Endothelial cell of umbilical vein (primary cell): ENCODE measurements around the gene CABLES1. TPM values are rescaled to one million over a fixed set of nuclear protein-coding genes. Genes with fewer than 3 reads are reported as not detected.

Source experiments
- BruUV-seq: library from RNA; stranded (reverse); fragments of 400-500 nt; replicated peaks from 2 replicates; lab custom pipeline; 2021; lab: Mats Ljungman, UMichigan
- CTCF ChIA-PET: fragments of 300-600, 350-600 bp; sonication (Branson Sonifier 250); formaldehyde crosslinking; loops from one replicate; lab custom pipeline; 2021; ENCODE audit warnings: antibody characterized with exemption, inconsistent platforms; lab: Charles Lee
- POLR2A ChIA-PET: fragments of 300-600, 350-600 bp; sonication (Branson Sonifier 250); formaldehyde crosslinking; loops from one replicate; lab custom pipeline; 2021; ENCODE audit warnings: antibody characterized with exemption, inconsistent platforms; lab: Charles Lee
- DNase-seq: peaks from one replicate; pipeline ENCODE4 v3.0.0-alpha.2; 2011; ENCODE audit warnings: low read depth, low spot score
- FAIRE-seq: peaks from 2 replicates; lab custom pipeline; 2011; peaks lifted over from hg19 to GRCh38; lab: Jason Lieb, UNC
- H2AFZ ChIP-seq: 2 replicates; pipeline ENCODE4 v1.6.0; 2012; ENCODE audit warnings: low read depth, low read length, control low read depth, inconsistent platforms
- H3K27ac ChIP-seq: 2 replicates; pipeline ENCODE4 v1.5.1; 2011; ENCODE audit warnings: low read depth, mild to moderate bottlenecking, control low read depth, low read length, moderate library complexity; ENCODE audit not compliant: insufficient read depth
- H3K27me3 ChIP-seq, 2 experiments: 2 replicates each; pipeline versions ENCODE4 v1.6.0 to v1.6.1; 2011; ENCODE audit warnings: low read length in 2 of 2, mixed read lengths in 1 of 2; ENCODE audit not compliant: control insufficient read depth in 2 of 2, insufficient read depth in 2 of 2
- H3K36me3 ChIP-seq, 2 experiments: 2 replicates in 1 of 2; 3 replicates in 1 of 2; pipeline ENCODE4 v1.5.1; 2011; ENCODE audit warnings: low read length in 2 of 2, mild to moderate bottlenecking in 1 of 2, moderate library complexity in 1 of 2; ENCODE audit not compliant: control insufficient read depth in 2 of 2, insufficient read depth in 2 of 2; ENCODE audit errors: extremely low read depth in 1 of 2
- H3K4me1 ChIP-seq: 3 replicates; pipeline ENCODE4 v1.5.1; 2011; ENCODE audit warnings: mild to moderate bottlenecking, low read length; ENCODE audit not compliant: control insufficient read depth, insufficient read depth; ENCODE audit errors: extremely low read depth
- H3K4me2 ChIP-seq: 2 replicates; pipeline ENCODE4 v1.6.1; 2011; ENCODE audit warnings: low read length, control low read depth, mixed read lengths; ENCODE audit not compliant: insufficient read depth
- H3K4me3 ChIP-seq, 3 experiments: fragments of 200-600 bp in 1 of 3; sonication (generic), shearing (Covaris generic) in 1 of 3; replicated peaks in 1 of 3; 2 replicates each; pipeline ENCODE4 v1.5.1; 2011 to 2016; ENCODE audit warnings: control low read depth in 3 of 3, low read length in 3 of 3, mild to moderate bottlenecking in 2 of 3, inconsistent platforms in 1 of 3, low read depth in 1 of 3, moderate library complexity in 1 of 3; ENCODE audit not compliant: insufficient read depth in 1 of 3
- H3K79me2 ChIP-seq: 2 replicates; pipeline ENCODE4 v1.6.0; 2012; ENCODE audit warnings: low read length, inconsistent platforms; ENCODE audit not compliant: control insufficient read depth, insufficient read depth
- H3K9ac ChIP-seq: replicated peaks from 2 replicates; pipeline ENCODE3; 2011; ENCODE audit warnings: low read length, control low read depth; ENCODE audit not compliant: insufficient read depth; ENCODE audit errors: extremely low read depth
- H3K9me1 ChIP-seq: replicated peaks from 3 replicates; pipeline ENCODE4 v1.6.0; 2011; ENCODE audit warnings: mild to moderate bottlenecking, low read length; ENCODE audit not compliant: control insufficient read depth, insufficient read depth; ENCODE audit errors: extremely low read depth
- H3K9me3 ChIP-seq: replicated peaks from 2 replicates; pipeline ENCODE4 v1.5.1; 2012; ENCODE audit warnings: low read length, inconsistent platforms; ENCODE audit not compliant: control insufficient read depth, insufficient read depth
- H4K20me1 ChIP-seq: replicated peaks from 2 replicates; pipeline ENCODE3; 2011; ENCODE audit warnings: mild to moderate bottlenecking, low read length; ENCODE audit not compliant: control insufficient read depth, insufficient read depth; ENCODE audit errors: extremely low read depth
- CTCF ChIP-seq, 2 donors: IDR thresholded peaks; 1 replicate in 1 of 2; 2 replicates in 1 of 2; pipeline ENCODE4 v1.5.1; 2011; ENCODE audit warnings: low read length in 2 of 2, mild to moderate bottlenecking in 2 of 2, moderate library complexity in 2 of 2, control low read depth in 1 of 2, inconsistent platforms in 1 of 2, low read depth in 1 of 2; ENCODE audit not compliant: insufficient read depth in 1 of 2; ENCODE audit errors: extremely low read depth in 1 of 2
- EZH2 ChIP-seq: IDR thresholded peaks from 2 replicates; pipeline ENCODE4 v1.6.1; 2012; ENCODE audit warnings: borderline replicate concordance, low read depth, mild to moderate bottlenecking, moderate library complexity, low read length, inconsistent platforms; ENCODE audit not compliant: severe bottlenecking
- FOS ChIP-seq: IDR thresholded peaks from 2 replicates; pipeline ENCODE4 v1.6.1; 2011; ENCODE audit warnings: mild to moderate bottlenecking, low read length, moderate library complexity, borderline replicate concordance; ENCODE audit not compliant: insufficient read depth
- GATA2 ChIP-seq: IDR thresholded peaks from 2 replicates; pipeline ENCODE4 v1.7.0; 2011; ENCODE audit warnings: low read depth, mild to moderate bottlenecking, moderate library complexity, mixed read lengths, low read length; ENCODE audit not compliant: insufficient read length, insufficient read depth
- JUN ChIP-seq: IDR thresholded peaks from 2 replicates; pipeline ENCODE4 v1.6.1; 2011; ENCODE audit warnings: borderline replicate concordance, low read depth; ENCODE audit not compliant: insufficient read length, insufficient read depth
- MAX ChIP-seq: IDR thresholded peaks from 2 replicates; pipeline ENCODE4 v1.6.1; 2011; ENCODE audit not compliant: insufficient read depth, insufficient read length
- MYC ChIP-seq: IDR thresholded peaks from one replicate; pipeline ENCODE4 v1.6.1; 2011; ENCODE audit warnings: mild to moderate bottlenecking, low read depth, low read length
- POLR2A ChIP-seq: IDR thresholded peaks from 2 replicates; pipeline ENCODE4 v1.6.1; 2012; ENCODE audit warnings: low read depth, mild to moderate bottlenecking, control low read depth, low read length
- POLR2AphosphoS5 ChIP-seq: IDR thresholded peaks from 2 replicates; pipeline ENCODE4 v1.6.1; 2012; ENCODE audit warnings: low read depth, mild to moderate bottlenecking, control low read depth, low read length, moderate library complexity; ENCODE audit not compliant: insufficient read depth
- dilution Hi-C: fragments of 300-500 bp; cut with MboI; formaldehyde crosslinking; loops from one replicate; pipeline ENCODE4 v1.15.0; 2019; ENCODE audit warnings: low sequenced_read_pairs; ENCODE audit not compliant: extremely low pct_ligation_motif_present
- intact Hi-C: fragments of 100-400 bp; cut with micrococcal nuclease; formaldehyde crosslinking; loops from one replicate; pipeline ENCODE4 v1.10.0; 2022
- polyA plus RNA-seq, 4 experiments: library from polyadenylated mRNA; depleted of rRNA in 3 of 4; stranded (reverse) in 3 of 4; unstranded in 1 of 4; fragments of >200 nt; gene quantifications; 2 replicates each; pipeline versions ENCODE4 v1.2.1 to v1.2.3, GENCODE V29; 2011 to 2012; ENCODE audit warnings: missing spikeins in 1 of 4
- total RNA-seq: library from RNA; stranded (reverse); gene quantifications from 2 replicates; pipeline ENCODE4 v1.2.3, GENCODE V29; 2021

The CABLES1 gene
- total and polyA plus RNA-seq, 2 donors (not counting 3 experiments of a cell fraction or from before 2014, with no cell fraction given) = 40.2 to 71.1 TPM

GRCh38 chr18:23302851-23303527 is 167.7 kb downstream of the CABLES1 start:
- Histone ChIP-seq H3K4me2 (peak overlapping the region; percentile 18), H3K27ac (peak overlapping the region; percentile 88), H2AFZ (peak overlapping the region; percentile 41), H3K4me3 (no peak overlapping the region), H3K9me3 (no peaks in the 10 kb centered on the region), H4K20me1 (no peaks in the 10 kb centered on the region), H3K27me3 (no peaks in the 10 kb centered on the region), H3K9me1 (no peaks in the 10 kb centered on the region), H3K9ac (peak overlapping the region; percentile 40), H3K4me1 (peaks cover 44% of the 10 kb centered on the region), H3K36me3 (no peaks in the 10 kb centered on the region), H3K79me2 (no peaks in the 10 kb centered on the region)
- peak; percentile 98 for FAIRE-seq
- dilution Hi-C loops = no loop called here
- BruUV-seq = no TSS peak
- ChIA-PET CTCF (interaction anchor here (0.8 to 2.6 kb wide), 6 partner anchors 18 to 109 kb away, joined by 3 to 8 read pairs (median 4); no protein-coding TSS in a partner anchor), POLR2A (interaction anchor here (0.6 to 1.3 kb wide), 6 partner anchors 9 to 836 kb away, joined by 3 to 7 read pairs (median 4); partner anchors contain the start of gene CABYR)
- peak; percentile 98 for DNase-seq
- intact Hi-C loops = loop anchor here (1.0 kb wide), 8 partner anchors 9 to 98 kb away; no protein-coding TSS in a partner anchor
- peak; percentile 75 for TF ChIP-seq POLR2A
- TF ChIP-seq JUN = peak; percentile 66
- TF ChIP-seq EZH2 = no peak
- TF ChIP-seq CTCF (IDR thresholded peaks at IDR 0.05; ENCODE audit: extremely low read depth in 1 of 2, insufficient read depth in 1 of 2, low read depth in 1 of 2, low read length in 2 of 2) = no peak
- peak; percentile 60 for TF ChIP-seq FOS
- no peak for TF ChIP-seq MYC
- no peak for TF ChIP-seq MAX
- TF ChIP-seq POLR2AphosphoS5 = peak; percentile 75
- no peak for TF ChIP-seq GATA2
